Liver (tissue), 3 donors: ENCODE results near the gene DISC1.

Source experiments
- CTCF ChIP-seq: fragments of 150-350 bp; IDR thresholded peaks from 2 replicates; pipeline ENCODE4 v1.5.1; 2017; ENCODE audit warnings: improper control_type of control experiment, low read depth, low read length; ENCODE audit not compliant: missing input control
- GABPA ChIP-seq, 2 donors: IDR thresholded peaks in 1 of 2; conservative IDR thresholded peaks in 1 of 2; 2 replicates each; pipeline ENCODE4 v1.6.1; 2016; ENCODE audit warnings: antibody characterized with exemption in 2 of 2, mild to moderate bottlenecking in 1 of 2, moderate library complexity in 1 of 2
- SP1 ChIP-seq: IDR thresholded peaks from 2 replicates; pipeline ENCODE4 v1.6.1; 2018; ENCODE audit warnings: antibody characterized with exemption, mild to moderate bottlenecking
- TF ChIP-seq, protein P1 (sequence below): IDR thresholded peaks from 2 replicates; pipeline ENCODE4 v1.6.1; 2016; ENCODE audit warnings: antibody characterized with exemption
- donor health status: healthy.
- donor health status: healthy.

DNA sequence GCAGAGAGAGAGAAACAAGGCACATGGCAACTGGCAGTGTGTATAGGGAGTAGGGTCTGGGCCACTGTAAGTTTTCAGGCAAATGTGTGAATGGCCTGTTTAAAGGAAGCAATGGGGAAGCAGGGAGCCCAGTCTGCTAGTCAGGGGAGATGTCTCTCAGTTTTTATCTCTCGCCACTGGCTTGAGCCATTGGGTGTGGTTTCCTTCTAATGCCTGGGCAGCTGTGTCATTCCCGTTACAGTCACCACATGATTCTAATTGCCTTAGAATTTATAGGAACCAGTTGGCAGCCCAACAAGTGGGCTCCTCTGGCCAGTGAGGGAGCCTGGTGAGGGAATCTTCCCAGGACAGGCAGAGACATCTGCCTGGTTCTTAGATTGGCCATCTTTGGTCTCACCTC, 182.4 kb downstream of the DISC1 start:
- TF ChIP-seq SP1: no peak
- no peak for TF ChIP-seq CTCF
- TF ChIP-seq, protein P1, sequence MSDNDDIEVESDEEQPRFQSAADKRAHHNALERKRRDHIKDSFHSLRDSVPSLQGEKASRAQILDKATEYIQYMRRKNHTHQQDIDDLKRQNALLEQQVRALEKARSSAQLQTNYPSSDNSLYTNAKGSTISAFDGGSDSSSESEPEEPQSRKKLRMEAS: no peak
- no peak for TF ChIP-seq GABPA (IDR thresholded peaks at IDR 0.05 in 1 of 2, conservative IDR thresholded peaks at IDR 0.05 in 1 of 2)
